Activated B cell treated with CpG ODN at 0.5 μM for 24 hours (primary cell): ENCODE data around the gene EFNA3. TPM values are rescaled to one million over a fixed set of nuclear protein-coding genes. Genes with fewer than 3 reads are reported as not detected.

Experiments
- ATAC-seq: fragments of 200-7000 bp; cut with Tn5 transposase; one replicate; pipeline ENCODE4 v1.10.0; 2021; ENCODE audit warnings: low read depth, mild to moderate bottlenecking, moderate library complexity
- CTCF ChIA-PET: fragments of 350-600 bp; sonication (Branson Sonifier 250); formaldehyde crosslinking; loops from one replicate; lab custom pipeline; 2021; ENCODE audit warnings: antibody characterized with exemption; lab: Charles Lee
- POLR2A ChIA-PET: fragments of 350-600 bp; sonication (Branson Sonifier 250); formaldehyde crosslinking; loops from one replicate; lab custom pipeline; 2021; ENCODE audit warnings: antibody characterized with exemption; lab: Charles Lee
- DNase-seq: peaks from one replicate; pipeline ENCODE4 v3.0.0; 2022
- H3K27ac Mint-ChIP-seq: one replicate; pipeline ENCODE4 v1.8.0; 2020; ENCODE audit warnings: mixed read lengths
- H3K27me3 Mint-ChIP-seq: one replicate; pipeline ENCODE4 v1.8.0; 2021; ENCODE audit warnings: mixed read lengths
- H3K36me3 Mint-ChIP-seq: one replicate; pipeline ENCODE4 v1.8.0; 2021; ENCODE audit warnings: low read depth, mixed read lengths
- H3K4me1 Mint-ChIP-seq: one replicate; pipeline ENCODE4 v1.8.0; 2021; ENCODE audit warnings: mixed read lengths
- H3K4me3 Mint-ChIP-seq: one replicate; pipeline ENCODE4 v1.8.0; 2020; ENCODE audit warnings: mild to moderate bottlenecking, mixed read lengths
- H3K9me3 Mint-ChIP-seq: one replicate; pipeline ENCODE4 v1.8.0; 2020; ENCODE audit warnings: mixed read lengths
- CTCF ChIP-seq: fragments of 200-600 bp; IDR thresholded peaks from one replicate; pipeline ENCODE4 v1.8.0; 2022; ENCODE audit warnings: antibody characterized with exemption, mild to moderate bottlenecking
- intact Hi-C: fragments of 100-400 bp; cut with micrococcal nuclease; formaldehyde crosslinking; loops from one replicate; pipeline ENCODE4 v1.15.1; 2024
- total RNA-seq: library from RNA; stranded (reverse); gene quantifications from 2 replicates; pipeline ENCODE4 v1.2.3, GENCODE V29; 2022

The EFNA3 gene
- total RNA-seq, 1 donor from 2014 or later = 1.2 TPM

- peaks cover 35% of the 10 kb centered on the region for H3K4me1 Mint-ChIP-seq
- no peak overlapping the region for H3K4me3 Mint-ChIP-seq
- no peak overlapping the region for H3K27ac Mint-ChIP-seq
- no peaks in the 10 kb centered on the region for H3K27me3 Mint-ChIP-seq
- intact Hi-C loops = loop anchor here (1.0 to 5.0 kb wide), 11 partner anchors 9 to 733 kb away; partner anchors contain the start of genes ADAM15, ADAR, ATP8B2 and PYGO2
- TF ChIP-seq CTCF = no peak
- DNase-seq = no peak
- POLR2A ChIA-PET = interaction anchor here (0.7 to 4.4 kb wide), 4 partner anchors 10 to 1138 kb away, joined by 3 to 54 read pairs (median 7); partner anchors contain the start of gene GATAD2B
- peaks cover 7% of the 10 kb centered on the region for H3K36me3 Mint-ChIP-seq
- CTCF ChIA-PET = interaction anchor here (0.9 to 9.2 kb wide), 10 partner anchors 9 to 582 kb away, joined by 3 to 101 read pairs (median 8); partner anchors contain the start of gene ADAM15
- no peaks in the 10 kb centered on the region for H3K9me3 Mint-ChIP-seq
- no peak for ATAC-seq
Measured at GRCh38 chr1:155060736-155061135, 17.9 kb upstream of the EFNA3 start.

- Mint-ChIP-seq H3K27me3 (no peaks in the 10 kb centered on the region), H3K9me3 (no peaks in the 10 kb centered on the region), H3K27ac (peak overlapping the region; percentile 42), H3K36me3 (peaks cover 10% of the 10 kb centered on the region), H3K4me3 (peak overlapping the region; percentile 72), H3K4me1 (peaks cover 41% of the 10 kb centered on the region)
- POLR2A ChIA-PET = interaction anchor here (0.5 to 4.4 kb wide), 17 partner anchors 9 to 1139 kb away, joined by 3 to 54 read pairs (median 4); partner anchors contain the start of genes ADAM15, CKS1B, CLK2 and FLAD1
- ATAC-seq = peak; percentile 68
- CTCF ChIA-PET = interaction anchor here (0.5 to 9.2 kb wide), 30 partner anchors 9 to 583 kb away, joined by 3 to 101 read pairs (median 4); partner anchors contain the start of genes ADAM15, EFNA3, FLAD1 and KRTCAP2
- intact Hi-C loops = loop anchor here (1.0 to 5.0 kb wide), 12 partner anchors 10 to 734 kb away; partner anchors contain the start of genes ADAM15, ADAR, ATP8B2 and PYGO2
- DNase-seq = peak; percentile 99
- peak; percentile 28 for TF ChIP-seq CTCF
Measured at GRCh38 chr1:155061381-155062150, 17.1 kb upstream of the EFNA3 start.

- Mint-ChIP-seq H3K36me3 (peaks cover 14% of the 10 kb centered on the region), H3K4me1 (peaks cover 48% of the 10 kb centered on the region), H3K9me3 (no peaks in the 10 kb centered on the region), H3K27ac (no peak overlapping the region), H3K27me3 (no peaks in the 10 kb centered on the region), H3K4me3 (peak overlapping the region; percentile 83)
- ChIA-PET CTCF (interaction anchor here (0.5 to 9.2 kb wide), 29 partner anchors 8 to 583 kb away, joined by 3 to 101 read pairs (median 4); partner anchors contain the start of genes ADAM15, EFNA3, FLAD1 and KRTCAP2), POLR2A (interaction anchor here (0.5 to 4.4 kb wide), 16 partner anchors 8 to 211 kb away, joined by 3 to 54 read pairs (median 4); partner anchors contain the start of genes ADAM15, CKS1B, CLK2 and EFNA3)
- ATAC-seq (no peak), DNase-seq (no peak)
- intact Hi-C loops = loop anchor here (2.0 to 5.0 kb wide), 3 partner anchors 59 to 735 kb away; partner anchors contain the start of genes ADAR, ATP8B2 and ZBTB7B
- no peak for TF ChIP-seq CTCF
Measured at GRCh38 chr1:155062151-155062686, 16.4 kb upstream of the EFNA3 start.

- Mint-ChIP-seq H3K4me3 (peak overlapping the region; percentile 83), H3K27me3 (no peaks in the 10 kb centered on the region), H3K9me3 (no peaks in the 10 kb centered on the region), H3K27ac (peak overlapping the region; percentile 67), H3K4me1 (peaks cover 50% of the 10 kb centered on the region), H3K36me3 (peaks cover 13% of the 10 kb centered on the region)
- TF ChIP-seq CTCF = peak; percentile 39
- ChIA-PET CTCF (interaction anchor here (1.1 to 9.2 kb wide), 6 partner anchors 8 to 104 kb away, joined by 3 to 101 read pairs (median 24); partner anchors contain the start of gene ADAM15), POLR2A (interaction anchor here (1.0 to 4.4 kb wide), 10 partner anchors 10 to 126 kb away, joined by 3 to 54 read pairs (median 4); partner anchors contain the start of genes EFNA3 and PMVK)
- DNase-seq (peak; percentile 74), ATAC-seq (peak; percentile 35)
- intact Hi-C loops = loop anchor here (1.0 to 5.0 kb wide), 6 partner anchors 8 to 736 kb away; partner anchors contain the start of genes ADAR, ATP8B2 and ZBTB7B
Measured at GRCh38 chr1:155062702-155063411, 15.8 kb upstream of the EFNA3 start.
